ENCODE results near the gene PHLPP1. TPM values are rescaled to one million over a fixed set of nuclear protein-coding genes. Genes with fewer than 3 reads are reported as not detected.

Gene PHLPP1
- total and polyA plus RNA-seq, 9 donors = 4.4 to 15.9 (median 12.0) TPM

DNA sequence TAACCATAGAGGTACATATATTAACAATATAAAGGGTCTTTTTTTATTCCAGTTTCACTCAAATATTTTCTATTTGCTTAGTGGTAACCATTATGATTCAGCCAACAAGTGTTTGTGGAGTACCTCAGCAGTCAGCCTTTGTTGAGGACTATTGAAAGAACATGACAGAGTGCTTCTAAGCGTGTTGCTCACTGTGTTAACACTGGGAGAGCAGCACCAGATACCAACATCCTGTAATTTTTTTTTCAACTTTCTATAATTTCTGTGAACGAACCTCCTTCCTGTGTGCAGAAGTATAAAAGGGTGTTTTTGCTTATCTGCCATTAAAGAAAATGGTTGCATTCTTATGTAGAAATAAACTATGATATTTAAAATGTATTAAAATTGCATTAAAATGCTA is 239.0 kb downstream of the PHLPP1 start:
- no peaks in the 10 kb centered on the region for H3K27me3 ChIP-seq
- intact Hi-C loops (cut with DNase I) = no loop called here
- no peak overlapping the region for H3K4me3 ChIP-seq
- WGBS, 3 donors = 87 to 89% (median 89%) methylated on average over 2 of the region's 2 CpGs
- DNase-seq = no peak
- no peaks in the 10 kb centered on the region for H3K36me3 ChIP-seq
- H3K9me3 ChIP-seq = no peaks in the 10 kb centered on the region
- H3K4me1 ChIP-seq (ENCODE audit: insufficient read depth) = no peaks in the 10 kb centered on the region
- TF ChIP-seq, protein P1, sequence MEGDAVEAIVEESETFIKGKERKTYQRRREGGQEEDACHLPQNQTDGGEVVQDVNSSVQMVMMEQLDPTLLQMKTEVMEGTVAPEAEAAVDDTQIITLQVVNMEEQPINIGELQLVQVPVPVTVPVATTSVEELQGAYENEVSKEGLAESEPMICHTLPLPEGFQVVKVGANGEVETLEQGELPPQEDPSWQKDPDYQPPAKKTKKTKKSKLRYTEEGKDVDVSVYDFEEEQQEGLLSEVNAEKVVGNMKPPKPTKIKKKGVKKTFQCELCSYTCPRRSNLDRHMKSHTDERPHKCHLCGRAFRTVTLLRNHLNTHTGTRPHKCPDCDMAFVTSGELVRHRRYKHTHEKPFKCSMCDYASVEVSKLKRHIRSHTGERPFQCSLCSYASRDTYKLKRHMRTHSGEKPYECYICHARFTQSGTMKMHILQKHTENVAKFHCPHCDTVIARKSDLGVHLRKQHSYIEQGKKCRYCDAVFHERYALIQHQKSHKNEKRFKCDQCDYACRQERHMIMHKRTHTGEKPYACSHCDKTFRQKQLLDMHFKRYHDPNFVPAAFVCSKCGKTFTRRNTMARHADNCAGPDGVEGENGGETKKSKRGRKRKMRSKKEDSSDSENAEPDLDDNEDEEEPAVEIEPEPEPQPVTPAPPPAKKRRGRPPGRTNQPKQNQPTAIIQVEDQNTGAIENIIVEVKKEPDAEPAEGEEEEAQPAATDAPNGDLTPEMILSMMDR (IDR thresholded peaks at IDR 0.05) = no peak
- TF ChIP-seq EP300 (IDR thresholded peaks at IDR 0.05) = no peak
- TF ChIP-seq POLR2A (IDR thresholded peaks at IDR 0.05) = no peak
- H3K27ac ChIP-seq = no peak overlapping the region

DNA sequence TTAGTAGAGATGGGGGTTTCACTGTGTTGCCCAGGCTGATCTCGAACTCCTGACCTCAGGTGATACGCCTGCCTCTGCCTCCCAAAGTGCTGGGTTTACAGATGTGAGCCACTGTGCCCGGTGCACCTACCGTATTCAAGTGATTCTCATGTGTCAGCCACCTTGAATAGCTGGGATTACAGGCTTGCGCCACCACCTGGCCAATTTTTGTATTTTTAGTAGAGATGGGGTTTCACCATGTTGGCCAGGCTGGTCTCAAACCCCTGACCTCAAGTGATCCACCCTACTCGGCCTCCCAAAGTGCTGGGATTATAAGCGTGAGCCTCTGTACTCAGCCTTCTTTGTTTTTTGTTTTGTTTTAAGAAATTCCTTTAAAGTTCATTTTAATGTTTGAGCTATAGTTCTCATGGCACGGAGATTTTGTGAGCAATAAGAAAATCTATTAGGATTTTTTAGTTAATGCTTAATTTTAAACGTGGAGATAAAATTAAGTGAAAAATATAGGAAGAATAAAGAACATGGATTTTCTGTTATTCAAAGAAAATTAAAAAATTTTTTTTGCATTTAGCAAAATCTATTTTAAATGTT is 242.6 kb downstream of the PHLPP1 start:
- Histone ChIP-seq H3K4me1 (ENCODE audit: insufficient read depth) (no peaks in the 10 kb centered on the region), H3K27ac (no peak overlapping the region), H3K36me3 (no peaks in the 10 kb centered on the region), H3K9me3 (no peaks in the 10 kb centered on the region), H3K27me3 (no peaks in the 10 kb centered on the region), H3K4me3 (no peak overlapping the region)
- DNase-seq = no peak
- WGBS, 3 donors = 84 to 90% (median 87%) methylated on average over 9 of the region's 9 CpGs
- TF ChIP-seq EP300 (IDR thresholded peaks at IDR 0.05) = no peak
- intact Hi-C loops (cut with DNase I) = no loop called here

DNA sequence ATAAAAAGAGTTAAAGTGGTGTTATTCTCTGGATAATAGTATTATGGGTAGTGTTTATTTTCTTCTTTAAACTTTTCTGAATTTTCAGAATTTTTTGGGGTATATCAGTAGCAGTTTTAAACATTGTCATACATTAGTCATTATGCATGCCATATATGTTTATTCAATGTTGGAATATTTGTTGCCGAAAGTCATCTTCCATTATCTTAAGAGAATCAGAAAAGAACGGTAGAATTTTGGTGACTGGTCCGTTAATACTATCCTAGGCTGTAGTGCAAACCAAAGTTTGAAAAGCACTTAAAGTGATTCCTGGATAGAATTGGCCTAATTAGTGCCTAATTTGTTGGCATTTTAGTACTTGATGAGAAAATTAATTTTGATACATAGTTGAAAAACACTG is 244.1 kb downstream of the PHLPP1 start:
- TF ChIP-seq EP300 (IDR thresholded peaks at IDR 0.05) (no peak), POLR2A (IDR thresholded peaks at IDR 0.05) (no peak)
- TF ChIP-seq, protein P1 (IDR thresholded peaks at IDR 0.05) = no peak
- no peak for DNase-seq
- no peaks in the 10 kb centered on the region for H3K27me3 ChIP-seq
- H3K9me3 ChIP-seq = no peaks in the 10 kb centered on the region
- 93 to 95% (median 94%) methylated on average over 3 of the region's 3 CpGs for WGBS, 3 donors
- no peak overlapping the region for H3K27ac ChIP-seq
- intact Hi-C loops (cut with DNase I) = no loop called here
- H3K36me3 ChIP-seq = no peaks in the 10 kb centered on the region
- H3K4me1 ChIP-seq (ENCODE audit: insufficient read depth) = no peaks in the 10 kb centered on the region
- H3K4me3 ChIP-seq = no peak overlapping the region

DNA sequence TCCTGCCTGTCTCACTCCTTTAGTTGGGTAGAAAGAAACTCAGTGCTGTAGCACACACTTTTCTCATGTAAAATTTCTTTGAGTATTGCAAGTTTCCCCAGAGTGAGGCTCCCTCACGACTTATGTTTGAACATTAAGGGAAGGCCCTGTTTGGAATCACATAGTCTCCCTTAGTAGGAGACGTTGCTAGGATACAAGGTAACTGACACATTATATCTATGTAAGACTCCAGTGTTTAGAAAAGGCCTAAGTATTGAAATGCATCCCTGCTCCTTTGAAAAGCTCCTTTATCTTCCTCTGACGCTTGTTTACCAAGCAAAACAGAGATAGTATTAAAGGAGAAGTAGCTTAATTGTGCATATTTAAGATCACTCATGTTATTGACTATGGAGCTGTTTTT is 248.2 kb downstream of the PHLPP1 start:
- intact Hi-C loops (cut with DNase I) = no loop called here
- Histone ChIP-seq H3K4me1 (ENCODE audit: insufficient read depth) (no peaks in the 10 kb centered on the region), H3K36me3 (no peaks in the 10 kb centered on the region), H3K4me3 (no peak overlapping the region), H3K27ac (no peak overlapping the region), H3K27me3 (no peaks in the 10 kb centered on the region), H3K9me3 (no peaks in the 10 kb centered on the region)
- DNase-seq = no peak
- TF ChIP-seq, protein P1 (IDR thresholded peaks at IDR 0.05) = no peak
- TF ChIP-seq POLR2A (IDR thresholded peaks at IDR 0.05) = no peak
- TF ChIP-seq EP300 (IDR thresholded peaks at IDR 0.05) = no peak
- 33 to 40% (median 40%) methylated on average over 3 of the region's 3 CpGs for WGBS, 3 donors

DNA sequence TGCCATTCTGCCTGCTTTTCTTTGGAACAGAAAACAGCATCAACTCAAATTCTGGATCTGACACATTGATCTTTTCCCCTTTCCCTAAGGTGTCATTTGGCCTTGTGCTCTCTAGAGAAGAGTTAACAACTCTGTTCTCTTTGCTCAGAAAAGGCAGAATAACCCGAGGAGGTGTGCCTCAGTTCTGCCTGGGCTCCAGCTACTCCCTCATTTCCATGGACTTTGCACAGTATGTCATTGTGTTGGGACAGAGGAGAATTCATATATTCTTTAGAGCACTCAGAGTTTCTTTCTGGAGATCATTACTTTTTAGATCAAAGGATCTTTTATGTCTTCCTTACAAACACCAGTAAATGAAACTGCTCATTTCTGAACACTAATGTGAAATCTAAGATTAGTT is 249.1 kb downstream of the PHLPP1 start:
- no peak for DNase-seq
- TF ChIP-seq POLR2A (IDR thresholded peaks at IDR 0.05) = no peak
- TF ChIP-seq, protein P1 (IDR thresholded peaks at IDR 0.05) = no peak
- TF ChIP-seq EP300 (IDR thresholded peaks at IDR 0.05) = no peak
- no peaks in the 10 kb centered on the region for H3K9me3 ChIP-seq
- no peak overlapping the region for H3K4me3 ChIP-seq
- H3K27ac ChIP-seq = no peak overlapping the region
- H3K36me3 ChIP-seq = no peaks in the 10 kb centered on the region
- no peaks in the 10 kb centered on the region for H3K27me3 ChIP-seq
- intact Hi-C loops (cut with DNase I) = no loop called here
- 71 to 78% (median 74%) methylated on average over 1 of the region's 1 CpG for WGBS, 3 donors
- H3K4me1 ChIP-seq (ENCODE audit: insufficient read depth) = no peaks in the 10 kb centered on the region

Data from ovary (tissue), 9 donors.